Lung (tissue), 12 donors: ENCODE data around the gene SMARCD1. TPM values are rescaled to one million over a fixed set of nuclear protein-coding genes. Genes with fewer than 3 reads are reported as not detected.

Experiments
- ATAC-seq: fragments of 200-7000 bp; cut with Tn5 transposase; one replicate; pipeline ENCODE4 v1.9.1; 2020; ENCODE audit warnings: moderate number of reproducible peaks; ENCODE audit not compliant: insufficient read depth, low FRiP score
- DNase-seq, 3 donors: peaks; one replicate each; pipeline ENCODE4 v3.0.0-alpha.2; 2013 to 2017
- H3K27ac ChIP-seq, 2 donors: one replicate each; pipeline ENCODE4 v1.5.1; 2013; ENCODE audit warnings: mild to moderate bottlenecking in 2 of 2, moderate library complexity in 2 of 2, control low read depth in 1 of 2, inconsistent platforms in 1 of 2, low read depth in 1 of 2, low read length in 1 of 2
- H3K27me3 ChIP-seq, 3 donors: one replicate each; pipeline ENCODE4 v1.5.1; 2013; ENCODE audit warnings: low read length in 2 of 3; ENCODE audit not compliant: control insufficient read depth in 3 of 3, insufficient read depth in 3 of 3
- H3K36me3 ChIP-seq, 4 donors: one replicate each; pipeline ENCODE4 v1.5.1; 2013; ENCODE audit warnings: low read length in 4 of 4, mild to moderate bottlenecking in 1 of 4, moderate library complexity in 1 of 4; ENCODE audit not compliant: control insufficient read depth in 4 of 4, insufficient read depth in 4 of 4
- H3K4me1 ChIP-seq, 5 donors: one replicate each; pipeline ENCODE4 v1.5.1; 2013; ENCODE audit warnings: low read length in 5 of 5, mild to moderate bottlenecking in 2 of 5, moderate library complexity in 1 of 5; ENCODE audit not compliant: control insufficient read depth in 5 of 5, insufficient read depth in 5 of 5
- H3K4me3 ChIP-seq: one replicate; pipeline ENCODE4 v1.5.1; 2013; ENCODE audit warnings: mild to moderate bottlenecking, control low read depth, moderate library complexity
- H3K9ac ChIP-seq, 2 donors: one replicate each; pipeline ENCODE4 v1.5.1; 2013; ENCODE audit warnings: low read length in 2 of 2, control low read depth in 1 of 2; ENCODE audit not compliant: insufficient read depth in 1 of 2
- H3K9me3 ChIP-seq, 4 donors: one replicate each; pipeline ENCODE4 v1.5.1; 2013; ENCODE audit warnings: low read length in 3 of 4, mild to moderate bottlenecking in 1 of 4, moderate library complexity in 1 of 4; ENCODE audit not compliant: control insufficient read depth in 4 of 4, insufficient read depth in 3 of 4
- CTCF ChIP-seq: IDR thresholded peaks from 2 replicates; pipeline ENCODE4 v1.5.1; 2012; ENCODE audit warnings: mild to moderate bottlenecking; ENCODE audit errors: control extremely low read depth, extremely low read depth
- WGBS, 2 donors: extraction: QIAGEN DNeasy Blood & Tissue Kit; methylation state at CpG; one replicate each; pipeline ENCODE4 v1.1.7; 2013; 5-methylcytosine and 5-hydroxymethylcytosine counted together
- polyA plus RNA-seq, 2 donors: library from polyadenylated mRNA; stranded (reverse); fragments of 200-250 nt; gene quantifications; one replicate each; pipeline ENCODE4 v1.2.1, GENCODE V29; 2013
- total RNA-seq, 2 donors: library from RNA; depleted of rRNA in 1 of 2; stranded (reverse); fragments of >200 nt in 1 of 2; gene quantifications; one replicate each; pipeline ENCODE4 v1.2.1, GENCODE V29; 2014 to 2021
- donor health status: control.
- donor health status: control.
- donor health status: Bipolar disorder and iron deficiency.
- donor health status: healthy.
- donor health status: DM: yes; HTN: yes; CAD: no.

SMARCD1 gene
- total and polyA plus RNA-seq, 4 donors, result 11.9 to 58.8 (median 41.6) TPM

GRCh38 chr12:50051101-50051806, 33.9 kb upstream of the SMARCD1 start:
- no peak overlapping the region for H3K9ac ChIP-seq
- ATAC-seq (no peak), DNase-seq (no peak)
- H3K27ac ChIP-seq, result no peak overlapping the region
- WGBS, 2 donors, result 56 to 63% methylated on average over 14 of the region's 14 CpGs
- no peaks in the 10 kb centered on the region for H3K36me3 ChIP-seq
- TF ChIP-seq CTCF, result no peak
- H3K9me3 ChIP-seq, result no peaks in the 10 kb centered on the region
- peaks cover 0 to 3% (median 2%) of the 10 kb centered on the region in 3 donors for H3K27me3 ChIP-seq
- no peak overlapping the region for H3K4me3 ChIP-seq
- H3K4me1 ChIP-seq, result peaks cover 0 to 16% (median 7%) of the 10 kb centered on the region in 5 donors

- H3K4me3 ChIP-seq, result no peak overlapping the region
- no peak overlapping the region for H3K27ac ChIP-seq
- no peak for ATAC-seq
- H3K9ac ChIP-seq, result no peak overlapping the region
- DNase-seq, result no peak
- no peaks in the 10 kb centered on the region for H3K9me3 ChIP-seq
- H3K27me3 ChIP-seq, result peaks cover 0 to 12% (median 6%) of the 10 kb centered on the region in 3 donors
- H3K36me3 ChIP-seq, result no peaks in the 10 kb centered on the region
- peaks cover 0 to 25% (median 7%) of the 10 kb centered on the region in 5 donors for H3K4me1 ChIP-seq
- no peak for TF ChIP-seq CTCF
Measured at GRCh38 chr12:50052544-50052943, 32.6 kb upstream of the SMARCD1 start.

GRCh38 chr12:50052964-50053363, 32.2 kb upstream of the SMARCD1 start:
- Histone ChIP-seq H3K4me3 (no peak overlapping the region), H3K4me1 (peaks cover 0 to 25% (median 7%) of the 10 kb centered on the region in 5 donors), H3K9me3 (no peaks in the 10 kb centered on the region), H3K9ac (no peak overlapping the region), H3K36me3 (no peaks in the 10 kb centered on the region), H3K27me3 (peaks cover 0 to 12% (median 6%) of the 10 kb centered on the region in 3 donors), H3K27ac (no peak overlapping the region)
- TF ChIP-seq CTCF, result no peak
- DNase-seq (no peak), ATAC-seq (no peak)
- WGBS, 2 donors, result 92 to 97% methylated on average over 7 of the region's 7 CpGs

GRCh38 chr12:50053583-50053982, 31.6 kb upstream of the SMARCD1 start:
- no peak for TF ChIP-seq CTCF
- H3K36me3 ChIP-seq, result no peaks in the 10 kb centered on the region
- WGBS, 2 donors, result 69 to 76% methylated on average over 1 of the region's 1 CpG
- H3K9ac ChIP-seq, result no peak overlapping the region
- no peak overlapping the region for H3K27ac ChIP-seq
- peaks cover 0 to 12% (median 6%) of the 10 kb centered on the region in 3 donors for H3K27me3 ChIP-seq
- DNase-seq (peak in 1 of 3 donors; percentile 16), ATAC-seq (no peak)
- no peaks in the 10 kb centered on the region for H3K9me3 ChIP-seq
- peaks cover 0 to 25% (median 7%) of the 10 kb centered on the region in 5 donors for H3K4me1 ChIP-seq
- H3K4me3 ChIP-seq, result no peak overlapping the region
